PC-3 (cell line): ENCODE measurements around the gene RIT2. TPM values are rescaled to one million over a fixed set of nuclear protein-coding genes. Genes with fewer than 3 reads are reported as not detected.

Source experiments
- ATAC-seq: fragments of 200-7000 bp; cut with Tn5 transposase; 2 replicates; pipeline ENCODE4 v1.9.1; 2020; ENCODE audit warnings: mild to moderate bottlenecking, moderate library complexity
- BruUV-seq: library from RNA; stranded (reverse); fragments of 400-500 nt; replicated peaks from 2 replicates; lab custom pipeline; 2021; lab: Mats Ljungman, UMichigan
- CTCF ChIA-PET: fragments of 300-600 bp; sonication (Branson Sonifier 250); formaldehyde crosslinking; loops from one replicate; lab custom pipeline; 2022; ENCODE audit warnings: antibody characterized with exemption; lab: Charles Lee
- POLR2A ChIA-PET: fragments of 300-600 bp; sonication (Branson Sonifier 250); formaldehyde crosslinking; loops from one replicate; lab custom pipeline; 2022; ENCODE audit warnings: antibody characterized with exemption; ENCODE audit not compliant: unreplicated experiment; lab: Charles Lee
- DNase-seq: peaks from one replicate; pipeline ENCODE4 v3.0.0-alpha.2; 2015
- H2AFZ ChIP-seq: fragments of 300-600 bp; sonication (generic); 2 replicates; pipeline ENCODE4 v1.6.0; 2016; ENCODE audit warnings: antibody characterized with exemption, low read length
- H3F3A ChIP-seq: fragments of 300-600 bp; sonication (generic); one replicate; pipeline ENCODE4 v1.6.0; 2017; ENCODE audit warnings: antibody characterized with exemption, low read length, control low read depth, mild to moderate bottlenecking; ENCODE audit not compliant: unreplicated experiment
- H3K27ac ChIP-seq: fragments of 300-600 bp; sonication (generic); 2 replicates; pipeline ENCODE4 v1.5.1; 2016; ENCODE audit warnings: mild to moderate bottlenecking, low read length
- H3K27me3 ChIP-seq: fragments of 300-600 bp; sonication (generic); 2 replicates; pipeline ENCODE4 v1.6.1; 2016; ENCODE audit warnings: low read length, mixed read lengths
- H3K36me3 ChIP-seq: fragments of 300-600 bp; sonication (generic); 2 replicates; pipeline ENCODE4 v1.6.1; 2016; ENCODE audit warnings: low read depth, mixed run types, low read length, mixed read lengths
- H3K4me1 ChIP-seq: fragments of 300-600 bp; sonication (generic); 2 replicates; pipeline ENCODE4 v1.5.1; 2016; ENCODE audit warnings: low read length; ENCODE audit not compliant: insufficient read depth
- H3K4me2 ChIP-seq: fragments of 300-600 bp; sonication (generic); 2 replicates; pipeline ENCODE4 v1.6.0; 2016; ENCODE audit warnings: low read length
- H3K4me3 ChIP-seq: fragments of 300-600 bp; sonication (generic); 2 replicates; pipeline ENCODE4 v1.5.1; 2016; ENCODE audit warnings: mild to moderate bottlenecking, low read length, mixed read lengths
- H3K79me2 ChIP-seq: fragments of 300-600 bp; sonication (generic); 2 replicates; pipeline ENCODE4 v1.6.1; 2017; ENCODE audit warnings: low read length, mixed read lengths
- H3K9ac ChIP-seq: fragments of 300-600 bp; sonication (generic); 2 replicates; pipeline ENCODE4 v1.6.0; 2016; ENCODE audit warnings: mild to moderate bottlenecking, low read length
- H3K9me2 ChIP-seq: fragments of 300-600 bp; sonication (generic); replicated peaks from 2 replicates; pipeline ENCODE4 v1.6.1; 2016; ENCODE audit warnings: mixed run types, low read length, mixed read lengths
- H3K9me3 ChIP-seq: fragments of 300-600 bp; sonication (generic); 2 replicates; pipeline ENCODE4 v1.6.1; 2016; ENCODE audit warnings: low read length, mixed read lengths
- H4K20me1 ChIP-seq: fragments of 300-600 bp; sonication (generic); 2 replicates; pipeline ENCODE4 v1.6.1; 2016; ENCODE audit warnings: low read length, mixed read lengths
- EZH2 ChIP-seq: fragments of 300-600 bp; sonication (generic); IDR thresholded peaks from one replicate; pipeline ENCODE4 v1.6.1; 2017; ENCODE audit warnings: antibody characterized with exemption, mild to moderate bottlenecking, low read length; ENCODE audit not compliant: unreplicated experiment
- EZH2phosphoT487 ChIP-seq: fragments of 300-600 bp; sonication (generic); IDR thresholded peaks from 2 replicates; pipeline ENCODE4 v1.6.1; 2018; ENCODE audit warnings: mild to moderate bottlenecking, antibody characterized with exemption, low read length, borderline replicate concordance
- intact Hi-C: fragments of 100-400 bp; cut with micrococcal nuclease; formaldehyde crosslinking; loops from 2 replicates; pipeline ENCODE4 v1.9.0; 2023
- total RNA-seq: library from RNA; depleted of rRNA; stranded (reverse); fragments of >200 nt; gene quantifications from 2 replicates; pipeline ENCODE4 v1.2.3, GENCODE V29; 2014
- TF ChIP-seq, protein P1 (sequence below): fragments of 300-600 bp; sonication (generic); conservative IDR thresholded peaks from 2 replicates; pipeline ENCODE4 v1.5.1; 2017; ENCODE audit warnings: antibody characterized with exemption, low read depth, mild to moderate bottlenecking, low read length

Gene RIT2
- total RNA-seq, 1 experiment from 2014 or later = not detected

DNA sequence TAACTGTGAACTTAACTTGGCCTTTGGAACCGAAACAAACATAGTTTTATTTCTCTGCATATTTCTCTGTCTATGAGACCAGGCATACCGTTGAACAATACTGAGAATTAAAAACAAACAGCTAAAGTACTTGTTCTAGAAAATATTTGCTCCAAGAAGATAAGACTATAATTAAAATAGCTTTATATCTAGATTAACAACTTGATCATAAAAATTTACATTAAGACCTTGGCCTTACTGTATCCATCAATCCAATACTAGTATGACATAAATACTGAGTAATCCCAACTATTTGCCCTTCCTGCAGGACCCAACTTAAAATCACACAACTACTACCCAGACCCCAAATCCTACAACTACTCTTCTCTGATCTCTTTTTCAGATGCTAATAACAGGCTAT lies 260.9 kb downstream of the RIT2 start:
- ATAC-seq = no peak
- H3K4me2 ChIP-seq = no peak overlapping the region
- no peaks in the 10 kb centered on the region for H4K20me1 ChIP-seq
- TF ChIP-seq, protein P1, sequence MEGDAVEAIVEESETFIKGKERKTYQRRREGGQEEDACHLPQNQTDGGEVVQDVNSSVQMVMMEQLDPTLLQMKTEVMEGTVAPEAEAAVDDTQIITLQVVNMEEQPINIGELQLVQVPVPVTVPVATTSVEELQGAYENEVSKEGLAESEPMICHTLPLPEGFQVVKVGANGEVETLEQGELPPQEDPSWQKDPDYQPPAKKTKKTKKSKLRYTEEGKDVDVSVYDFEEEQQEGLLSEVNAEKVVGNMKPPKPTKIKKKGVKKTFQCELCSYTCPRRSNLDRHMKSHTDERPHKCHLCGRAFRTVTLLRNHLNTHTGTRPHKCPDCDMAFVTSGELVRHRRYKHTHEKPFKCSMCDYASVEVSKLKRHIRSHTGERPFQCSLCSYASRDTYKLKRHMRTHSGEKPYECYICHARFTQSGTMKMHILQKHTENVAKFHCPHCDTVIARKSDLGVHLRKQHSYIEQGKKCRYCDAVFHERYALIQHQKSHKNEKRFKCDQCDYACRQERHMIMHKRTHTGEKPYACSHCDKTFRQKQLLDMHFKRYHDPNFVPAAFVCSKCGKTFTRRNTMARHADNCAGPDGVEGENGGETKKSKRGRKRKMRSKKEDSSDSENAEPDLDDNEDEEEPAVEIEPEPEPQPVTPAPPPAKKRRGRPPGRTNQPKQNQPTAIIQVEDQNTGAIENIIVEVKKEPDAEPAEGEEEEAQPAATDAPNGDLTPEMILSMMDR = no peak
- TF ChIP-seq EZH2phosphoT487 (no peak), EZH2 (no peak)
- H3K27me3 ChIP-seq = no peaks in the 10 kb centered on the region
- H3K79me2 ChIP-seq = no peaks in the 10 kb centered on the region
- H3K36me3 ChIP-seq = no peaks in the 10 kb centered on the region
- DNase-seq = no peak
- BruUV-seq = no TSS peak
- H2AFZ ChIP-seq = no peak overlapping the region
- no peak overlapping the region for H3K9ac ChIP-seq
- no peak overlapping the region for H3K4me3 ChIP-seq
- H3K4me1 ChIP-seq = no peaks in the 10 kb centered on the region
- intact Hi-C loops = no loop called here
- H3F3A ChIP-seq = no peaks in the 10 kb centered on the region
- ChIA-PET POLR2A (no interaction called here), CTCF (no interaction called here)
- no peaks in the 10 kb centered on the region for H3K9me3 ChIP-seq
- H3K9me2 ChIP-seq = no peaks in the 10 kb centered on the region
- H3K27ac ChIP-seq = no peak overlapping the region

DNA sequence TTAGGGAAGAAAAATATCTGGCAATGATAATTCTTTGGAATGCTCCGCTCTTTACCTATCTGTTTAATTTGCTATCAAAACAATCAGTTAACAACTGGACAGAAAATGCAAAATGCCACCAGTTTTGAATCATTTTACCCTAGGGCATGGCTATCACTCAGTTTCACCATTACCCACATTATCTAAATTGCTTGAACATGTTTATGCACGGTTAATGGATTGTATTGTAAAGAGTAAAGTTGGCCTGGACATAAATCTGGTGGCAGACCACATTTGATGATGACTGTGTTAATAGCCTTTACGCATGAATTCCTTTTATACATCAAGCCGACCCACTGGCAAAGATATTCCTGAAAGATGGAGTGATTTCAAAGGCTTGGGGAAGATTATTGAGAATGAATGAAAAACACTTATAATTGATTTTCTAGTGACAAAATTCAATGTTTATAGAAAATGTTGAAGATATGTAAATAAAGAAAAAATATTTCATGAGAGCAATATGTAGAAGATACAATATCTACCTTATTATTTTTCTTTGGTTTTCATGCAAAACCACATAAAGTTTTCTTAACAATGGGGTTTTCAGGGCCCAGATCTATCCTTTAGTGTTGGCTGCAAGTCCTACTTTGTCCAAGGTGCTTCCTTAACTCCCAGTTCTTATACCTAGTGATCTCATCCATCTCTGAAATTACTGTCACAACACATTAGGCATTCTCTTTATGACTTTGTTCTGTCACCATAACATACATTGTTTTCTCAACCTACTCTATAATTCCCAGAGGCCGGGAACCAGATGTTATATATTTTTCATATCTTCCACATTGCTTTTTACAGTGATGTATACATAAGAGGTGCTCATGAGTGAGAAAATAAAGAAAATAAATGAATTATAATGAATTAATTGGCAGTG lies 265.1 kb downstream of the RIT2 start:
- H3F3A ChIP-seq = no peaks in the 10 kb centered on the region
- H3K27me3 ChIP-seq = no peaks in the 10 kb centered on the region
- no peak overlapping the region for H3K4me2 ChIP-seq
- BruUV-seq = no TSS peak
- H3K9ac ChIP-seq = no peak overlapping the region
- no peaks in the 10 kb centered on the region for H4K20me1 ChIP-seq
- H3K9me3 ChIP-seq = no peaks in the 10 kb centered on the region
- no peak for TF ChIP-seq EZH2phosphoT487
- TF ChIP-seq, protein P1 = no peak
- no peak for TF ChIP-seq EZH2
- ATAC-seq = no peak
- H2AFZ ChIP-seq = no peak overlapping the region
- H3K79me2 ChIP-seq = no peaks in the 10 kb centered on the region
- no peak overlapping the region for H3K4me3 ChIP-seq
- no peaks in the 10 kb centered on the region for H3K36me3 ChIP-seq
- no peak for DNase-seq
- no peaks in the 10 kb centered on the region for H3K4me1 ChIP-seq
- ChIA-PET CTCF (no interaction called here), POLR2A (no interaction called here)
- intact Hi-C loops = no loop called here
- H3K9me2 ChIP-seq = no peaks in the 10 kb centered on the region
- no peak overlapping the region for H3K27ac ChIP-seq

DNA sequence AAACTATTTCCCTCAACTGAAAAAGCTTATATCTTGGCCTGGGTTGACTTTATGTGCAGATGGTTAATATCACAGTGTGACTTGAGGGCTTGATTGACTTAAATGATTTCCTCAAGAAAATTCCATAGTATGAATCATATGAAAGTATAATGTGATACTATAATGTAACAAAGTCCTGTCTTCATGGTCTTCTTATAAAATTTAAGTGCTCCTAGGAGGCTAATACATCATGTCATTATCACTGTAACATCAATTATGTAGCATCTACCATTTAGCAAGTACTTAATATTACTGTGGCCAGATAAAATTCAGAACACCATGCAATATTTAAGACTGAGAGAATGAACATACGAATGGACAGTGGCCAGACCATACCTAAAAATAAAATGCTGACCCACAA lies 276.1 kb downstream of the RIT2 start:
- no peaks in the 10 kb centered on the region for H3K79me2 ChIP-seq
- H3K4me1 ChIP-seq = no peaks in the 10 kb centered on the region
- CTCF ChIA-PET = no interaction called here
- no peaks in the 10 kb centered on the region for H3F3A ChIP-seq
- no peaks in the 10 kb centered on the region for H4K20me1 ChIP-seq
- BruUV-seq = no TSS peak
- ATAC-seq (no peak), DNase-seq (no peak)
- intact Hi-C loops = no loop called here
- no peak overlapping the region for H3K27ac ChIP-seq
- TF ChIP-seq, protein P1 = no peak
- no peak for TF ChIP-seq EZH2
- TF ChIP-seq EZH2phosphoT487 = no peak
- POLR2A ChIA-PET = no interaction called here
- no peak overlapping the region for H3K4me3 ChIP-seq
- no peaks in the 10 kb centered on the region for H3K9me2 ChIP-seq
- no peak overlapping the region for H3K9ac ChIP-seq
- no peak overlapping the region for H3K4me2 ChIP-seq
- H3K9me3 ChIP-seq = no peaks in the 10 kb centered on the region
- no peaks in the 10 kb centered on the region for H3K27me3 ChIP-seq
- no peaks in the 10 kb centered on the region for H3K36me3 ChIP-seq
- no peak overlapping the region for H2AFZ ChIP-seq
